Measurements from ENCODE around the gene PCSK4.

- no peak for TF ChIP-seq CTCF (conservative IDR thresholded peaks at IDR 0.05; ENCODE audit: low read depth, low read length)
- TF ChIP-seq EZH2 (IDR thresholded peaks at IDR 0.05; ENCODE audit: borderline replicate concordance, low read depth, low read length, poor library complexity, severe bottlenecking): no peak
Measured at GRCh38 chr19:1447504-1447903, 42.6 kb downstream of the PCSK4 start.
